ENCODE results near the gene AMBP. TPM values are rescaled to one million over a fixed set of nuclear protein-coding genes. Genes with fewer than 3 reads are reported as not detected.

Gene AMBP
- total RNA-seq, 3 donors from 2014 or later (not counting 1 experiment from before 2014, with no cell fraction given), result not detected

GRCh38 chr9:114112778-114113584, 34.9 kb upstream of the AMBP start:
- no peaks in the 10 kb centered on the region for H3K4me1 ChIP-seq (ENCODE audit: control insufficient read depth, insufficient read depth, low read length)
- peaks cover 30% of the 10 kb centered on the region in 2 donors for H3K27me3 Mint-ChIP-seq (ENCODE audit: low read depth in 2 of 2)
- H3K27ac Mint-ChIP-seq, result no peak overlapping the region
- WGBS (ENCODE audit: insufficient coverage), result 69% methylated on average over 10 of the region's 10 CpGs
- H3K36me3 Mint-ChIP-seq, result no peaks in the 10 kb centered on the region
- H3K4me1 Mint-ChIP-seq, result no peaks in the 10 kb centered on the region
- ATAC-seq (no peak), DNase-seq (no peak)
- intact Hi-C loops (cut with micrococcal nuclease), result no loop called here
- no peaks in the 10 kb centered on the region for H3K36me3 ChIP-seq (ENCODE audit: control insufficient read depth, insufficient read depth, low read length)
- no peak overlapping the region for H3K4me3 ChIP-seq (ENCODE audit: low read length)
- no peak overlapping the region for H3K27ac ChIP-seq (ENCODE audit: low read length)
- no peaks in the 10 kb centered on the region for H3K27me3 ChIP-seq (ENCODE audit: control insufficient read depth, insufficient read depth, low read length)
- no peak for TF ChIP-seq CTCF (IDR thresholded peaks at IDR 0.05)
- H3K9me3 ChIP-seq (ENCODE audit: control insufficient read depth, insufficient read depth, low read length), result no peaks in the 10 kb centered on the region
- no peak overlapping the region for H3K4me3 Mint-ChIP-seq
- no peaks in the 10 kb centered on the region for H3K9me3 Mint-ChIP-seq

- no peaks in the 10 kb centered on the region for H3K9me3 ChIP-seq (ENCODE audit: control insufficient read depth, insufficient read depth, low read length)
- Mint-ChIP-seq H3K27me3 (ENCODE audit: low read depth in 2 of 2) (peaks cover 24 to 26% of the 10 kb centered on the region in 2 donors), H3K27ac (no peak overlapping the region), H3K36me3 (no peaks in the 10 kb centered on the region), H3K9me3 (no peaks in the 10 kb centered on the region), H3K4me3 (no peak overlapping the region), H3K4me1 (no peaks in the 10 kb centered on the region)
- no peak for ATAC-seq
- intact Hi-C loops (cut with micrococcal nuclease), result no loop called here
- TF ChIP-seq CTCF (IDR thresholded peaks at IDR 0.05), result no peak
- H3K36me3 ChIP-seq (ENCODE audit: control insufficient read depth, insufficient read depth, low read length), result no peaks in the 10 kb centered on the region
- no peak overlapping the region for H3K27ac ChIP-seq (ENCODE audit: low read length)
- no peak overlapping the region for H3K4me3 ChIP-seq (ENCODE audit: low read length)
- no peaks in the 10 kb centered on the region for H3K4me1 ChIP-seq (ENCODE audit: control insufficient read depth, insufficient read depth, low read length)
- WGBS (ENCODE audit: insufficient coverage), result 93% methylated on average over 1 of the region's 1 CpG
- no peak for DNase-seq
- no peaks in the 10 kb centered on the region for H3K27me3 ChIP-seq (ENCODE audit: control insufficient read depth, insufficient read depth, low read length)
These were observed 34.2 kb upstream of the AMBP start for GRCh38 chr9:114112325-114112724.

GRCh38 chr9:114110180-114110579, 32.1 kb upstream of the AMBP start:
- Mint-ChIP-seq H3K4me3 (no peak overlapping the region), H3K27ac (no peak overlapping the region), H3K36me3 (no peaks in the 10 kb centered on the region), H3K27me3 (ENCODE audit: low read depth in 2 of 2) (peaks cover 21 to 25% of the 10 kb centered on the region in 2 donors), H3K9me3 (no peaks in the 10 kb centered on the region), H3K4me1 (no peaks in the 10 kb centered on the region)
- Histone ChIP-seq H3K9me3 (ENCODE audit: control insufficient read depth, insufficient read depth, low read length) (no peaks in the 10 kb centered on the region), H3K27ac (ENCODE audit: low read length) (no peak overlapping the region), H3K4me1 (ENCODE audit: control insufficient read depth, insufficient read depth, low read length) (no peaks in the 10 kb centered on the region), H3K4me3 (ENCODE audit: low read length) (no peak overlapping the region), H3K27me3 (ENCODE audit: control insufficient read depth, insufficient read depth, low read length) (no peaks in the 10 kb centered on the region), H3K36me3 (ENCODE audit: control insufficient read depth, insufficient read depth, low read length) (no peaks in the 10 kb centered on the region)
- ATAC-seq (no peak), DNase-seq (no peak)
- WGBS (ENCODE audit: insufficient coverage), result 90% methylated on average over 2 of the region's 2 CpGs
- intact Hi-C loops (cut with micrococcal nuclease), result no loop called here
- no peak for TF ChIP-seq CTCF (IDR thresholded peaks at IDR 0.05)

Data from natural killer cell (primary cell).